Skin epidermis (tissue), 12 donors: Measurements from ENCODE around the gene TLCD5.

Experiments used
- H3K27ac ChIP-seq, 21 experiments: fragments of 200-600 bp; sonication (generic) in 11 of 21; one replicate each; pipeline ENCODE4 v1.5.0; 2020; ENCODE audit warnings: mild to moderate bottlenecking in 3 of 21, inconsistent platforms in 2 of 21, moderate library complexity in 2 of 21
- H3K4me3 ChIP-seq, 7 experiments: fragments of 200-600 bp; sonication (generic) in 2 of 7; one replicate each; pipeline ENCODE4 v1.5.0; 2020; ENCODE audit warnings: inconsistent platforms in 2 of 7, mild to moderate bottlenecking in 2 of 7, moderate library complexity in 1 of 7

TLCD5 gene

GRCh38 chr11:120324932-120325810 lies at the start of gene TLCD5:
TSS of gene TLCD5 (plus strand) at chr11:120325299. CDS start at chr11:120327442, 2,143 bp downstream.
- Histone ChIP-seq H3K27ac (peak within 1 kb of the TSS in 20 of 21 experiments; percentile 28 to 93 (median 78)), H3K4me3 (peak within 1 kb of the TSS; percentile 46 to 81 (median 71))

GRCh38 chr11:120279502-120279901 lies 45.6 kb upstream of the TLCD5 start:
- H3K4me3 ChIP-seq = no peak overlapping the region
- peak overlapping the region in 14 of 21 experiments; percentile 2 to 81 (median 38) for H3K27ac ChIP-seq

GRCh38 chr11:120280600-120281051 lies 44.5 kb upstream of the TLCD5 start:
- Histone ChIP-seq H3K4me3 (no peak overlapping the region), H3K27ac (peak overlapping the region in 17 of 21 experiments; percentile 2 to 81 (median 54))

- H3K4me3 ChIP-seq = no peak overlapping the region
- peak overlapping the region in 17 of 21 experiments; percentile 2 to 81 (median 54) for H3K27ac ChIP-seq
Measured at GRCh38 chr11:120281143-120281795, 43.8 kb upstream of the TLCD5 start.

- H3K27ac ChIP-seq = peak overlapping the region in 1 of 21 experiments; percentile 5
Measured at GRCh38 chr11:120283124-120283523, 42.0 kb upstream of the TLCD5 start.

DNA sequence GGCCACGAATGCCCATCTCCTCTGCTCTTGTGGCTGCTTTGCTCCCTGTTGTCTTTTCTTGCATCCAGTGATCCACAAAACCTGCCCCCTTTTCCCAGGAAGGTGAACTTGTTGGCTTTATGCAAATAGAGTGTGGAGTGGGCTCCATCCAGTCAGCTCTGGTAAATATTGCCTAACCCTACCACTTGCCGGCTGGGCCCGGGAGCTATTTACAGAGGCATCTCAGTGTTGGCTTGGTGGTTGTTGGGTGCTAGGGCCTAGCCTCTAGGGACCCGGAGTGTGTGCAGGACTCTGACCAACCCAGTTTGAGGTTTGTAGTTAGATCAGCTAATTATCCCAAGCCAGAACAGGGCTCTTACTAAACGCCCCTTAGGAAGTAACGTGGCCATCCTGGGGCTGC lies 40.8 kb upstream of the TLCD5 start:
- Histone ChIP-seq H3K27ac (no peak overlapping the region), H3K4me3 (no peak overlapping the region)

More at GRCh38 chr11:120283124-120283523, 42.0 kb upstream of the TLCD5 start:
- no peak overlapping the region for H3K4me3 ChIP-seq

GRCh38 chr11:120285256-120285655 lies 39.8 kb upstream of the TLCD5 start:
- Histone ChIP-seq H3K27ac (no peak overlapping the region), H3K4me3 (no peak overlapping the region)

GRCh38 chr11:120288021-120288420 lies 37.1 kb upstream of the TLCD5 start:
- H3K27ac ChIP-seq = no peak overlapping the region
- H3K4me3 ChIP-seq = no peak overlapping the region

DNA sequence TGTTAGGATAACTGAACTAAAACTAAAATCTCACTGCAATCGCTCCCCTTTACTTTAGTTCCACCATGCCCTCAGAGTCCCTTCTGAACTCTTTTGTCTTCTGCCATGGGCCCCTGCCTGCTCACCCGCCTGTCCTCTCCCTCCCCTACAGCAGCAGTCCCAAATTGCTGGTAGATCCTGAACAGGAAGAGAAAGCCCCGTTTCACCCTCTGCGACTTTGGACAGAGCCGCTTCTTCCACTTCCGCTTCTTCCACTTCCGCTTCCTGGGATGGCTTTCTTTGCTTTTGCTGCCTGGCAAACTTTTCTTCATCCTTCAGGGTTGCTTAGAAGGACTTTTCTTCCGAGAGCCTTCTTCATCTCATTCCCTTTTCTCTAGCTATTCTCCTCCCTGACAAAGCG lies 35.7 kb upstream of the TLCD5 start:
- no peak overlapping the region for H3K4me3 ChIP-seq
- no peak overlapping the region for H3K27ac ChIP-seq

DNA sequence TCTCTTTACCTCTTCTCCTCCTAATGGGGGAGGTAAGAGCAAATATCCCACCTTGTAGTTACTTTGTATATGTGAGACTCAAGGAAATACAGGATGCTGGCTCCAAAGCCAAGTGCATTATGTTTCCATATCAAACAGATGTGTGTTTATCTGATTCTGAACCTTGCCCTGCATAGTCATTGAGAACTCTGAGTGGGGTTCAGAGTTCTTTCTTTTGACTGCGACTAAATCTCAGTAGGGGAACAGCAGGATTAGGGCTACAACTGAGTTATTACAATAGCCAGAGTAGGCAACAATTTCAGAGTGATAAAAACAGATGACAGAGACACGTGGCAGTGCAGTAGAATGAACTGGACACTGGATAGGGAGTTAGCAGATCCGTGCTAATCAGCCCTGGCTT lies 34.1 kb upstream of the TLCD5 start:
- Histone ChIP-seq H3K4me3 (no peak overlapping the region), H3K27ac (peak overlapping the region in 1 of 21 experiments; percentile 17)

DNA sequence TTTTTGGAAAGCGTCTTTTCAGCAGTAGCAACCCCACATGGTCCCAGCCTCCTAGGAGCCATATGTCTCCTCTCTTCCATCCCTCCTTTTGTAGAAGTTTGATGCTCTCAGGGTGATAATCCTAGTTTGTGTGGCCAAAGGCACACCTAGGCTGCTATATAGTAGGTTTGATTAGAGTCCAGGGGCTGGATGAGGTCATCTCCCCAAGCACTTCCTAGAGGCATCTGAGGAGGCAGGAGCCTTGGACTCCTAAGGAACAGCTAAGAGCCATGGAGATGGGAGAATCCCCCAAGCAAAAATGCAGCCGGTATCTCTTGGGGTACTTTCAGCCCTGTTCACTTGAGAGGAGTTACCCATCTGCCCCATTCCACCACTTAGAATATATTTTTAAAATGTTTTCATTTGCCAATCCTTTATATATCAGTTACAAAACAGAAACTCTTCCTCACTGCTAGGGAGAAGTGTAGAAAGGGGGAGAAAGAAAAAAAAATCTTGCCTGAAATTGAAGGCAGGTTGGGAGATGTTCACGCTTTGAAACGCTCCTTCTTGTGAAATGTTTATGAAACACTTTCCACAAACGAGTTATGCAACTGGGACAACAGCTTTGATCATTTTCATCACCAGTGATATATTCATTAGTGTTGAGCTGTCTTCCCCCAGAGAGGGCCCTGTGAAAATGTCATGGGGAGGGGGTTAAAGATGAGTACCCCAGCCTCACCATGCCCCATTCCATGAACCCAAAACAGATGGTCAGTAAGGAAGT lies 31.9 kb upstream of the TLCD5 start:
- H3K27ac ChIP-seq = peak overlapping the region in 17 of 21 experiments; percentile 2 to 86 (median 61)

GRCh38 chr11:120294096-120294495 lies 31.0 kb upstream of the TLCD5 start:
- peak overlapping the region in 16 of 21 experiments; percentile 19 to 86 (median 58) for H3K27ac ChIP-seq
- H3K4me3 ChIP-seq = no peak overlapping the region

More for the DNA sequence above, 31.9 kb upstream of the TLCD5 start:
- H3K4me3 ChIP-seq = no peak overlapping the region

DNA sequence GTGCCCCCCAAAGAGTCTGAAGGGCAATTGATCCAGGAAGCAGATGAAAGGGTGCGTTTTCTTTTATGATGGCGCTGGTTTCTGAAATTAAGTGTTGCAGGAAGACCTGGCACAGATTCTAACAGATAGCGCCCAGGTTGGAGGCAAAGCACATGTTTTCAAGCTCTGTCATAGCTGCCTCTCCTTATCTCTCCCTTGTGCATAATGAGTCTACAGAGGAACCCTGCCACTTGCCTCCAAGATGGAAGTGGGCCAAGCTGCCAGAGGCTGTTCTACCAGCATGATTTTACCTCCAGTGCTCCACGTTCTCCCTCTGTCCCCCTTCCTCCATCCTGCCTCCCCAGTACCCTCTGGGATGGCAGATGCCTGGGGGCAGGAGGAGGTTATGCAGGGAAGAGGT lies 30.0 kb upstream of the TLCD5 start:
- Histone ChIP-seq H3K4me3 (no peak overlapping the region), H3K27ac (peak overlapping the region in 11 of 21 experiments; percentile 19 to 86 (median 73))

- H3K4me3 ChIP-seq = no peak overlapping the region
- no peak overlapping the region for H3K27ac ChIP-seq
Measured at GRCh38 chr11:120296554-120296953, 28.5 kb upstream of the TLCD5 start.

DNA sequence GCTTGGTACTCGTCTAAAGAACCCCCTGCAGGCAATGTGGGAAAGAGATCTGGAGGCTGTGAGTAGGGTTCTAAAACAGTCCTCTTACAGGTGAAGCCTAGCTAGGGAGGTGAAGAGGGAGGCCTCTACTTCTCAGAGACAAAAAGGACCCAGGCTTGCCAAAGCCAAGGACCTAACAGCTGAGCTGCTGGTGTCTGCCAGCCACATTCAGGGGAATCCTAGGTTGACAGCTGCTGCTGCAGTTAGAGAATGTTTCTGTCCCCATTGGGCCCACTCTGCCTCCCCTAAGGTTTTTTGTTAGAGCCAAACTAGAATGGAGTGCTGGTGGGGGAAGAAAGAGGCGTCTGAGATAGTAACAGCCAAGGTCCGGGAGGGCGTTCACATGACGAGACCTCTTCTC lies 26.6 kb upstream of the TLCD5 start:
- peak overlapping the region in 2 of 21 experiments; percentile 20 to 23 for H3K27ac ChIP-seq

DNA sequence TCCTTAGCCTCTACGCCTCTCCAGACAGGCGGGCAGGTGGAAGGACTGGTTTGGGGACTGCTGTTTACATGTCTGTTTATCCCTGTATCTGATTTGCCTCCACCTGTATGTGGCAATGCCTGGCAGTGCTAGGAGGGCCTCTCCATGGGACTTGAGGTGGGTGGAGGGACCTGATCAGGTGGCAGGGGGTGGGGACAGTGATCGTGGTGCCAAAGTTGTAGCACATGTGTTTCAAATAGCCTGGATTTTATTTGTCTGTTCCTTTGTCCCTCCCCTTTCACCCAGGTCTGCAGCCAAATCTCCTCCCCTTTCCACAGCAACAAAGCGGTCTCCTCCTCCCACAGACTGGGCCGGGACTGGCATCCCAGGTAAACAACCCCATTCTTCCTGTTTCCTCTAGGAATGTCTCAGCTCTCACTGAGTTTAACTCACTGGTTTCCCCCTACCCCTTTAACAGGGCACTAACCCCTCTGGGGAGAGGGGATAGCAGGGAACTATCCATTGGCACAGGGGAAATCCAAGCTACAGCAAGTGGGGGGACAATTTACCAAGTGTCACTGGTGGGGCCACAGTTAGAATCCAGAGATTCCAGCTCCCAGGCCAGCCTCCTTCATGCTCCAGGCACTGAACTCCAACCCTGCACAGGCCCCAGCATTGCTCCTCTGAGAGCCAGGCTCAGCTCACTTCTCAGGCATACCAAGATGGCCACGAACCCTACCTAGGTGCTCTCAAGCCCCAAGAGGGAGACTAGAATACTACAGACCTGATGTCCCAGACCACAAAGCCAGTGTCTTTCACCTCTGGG lies 22.9 kb upstream of the TLCD5 start:
- no peak overlapping the region for H3K4me3 ChIP-seq
- peak overlapping the region in 16 of 21 experiments; percentile 9 to 72 (median 59) for H3K27ac ChIP-seq

More for the DNA sequence above, 26.6 kb upstream of the TLCD5 start:
- H3K4me3 ChIP-seq = no peak overlapping the region

DNA sequence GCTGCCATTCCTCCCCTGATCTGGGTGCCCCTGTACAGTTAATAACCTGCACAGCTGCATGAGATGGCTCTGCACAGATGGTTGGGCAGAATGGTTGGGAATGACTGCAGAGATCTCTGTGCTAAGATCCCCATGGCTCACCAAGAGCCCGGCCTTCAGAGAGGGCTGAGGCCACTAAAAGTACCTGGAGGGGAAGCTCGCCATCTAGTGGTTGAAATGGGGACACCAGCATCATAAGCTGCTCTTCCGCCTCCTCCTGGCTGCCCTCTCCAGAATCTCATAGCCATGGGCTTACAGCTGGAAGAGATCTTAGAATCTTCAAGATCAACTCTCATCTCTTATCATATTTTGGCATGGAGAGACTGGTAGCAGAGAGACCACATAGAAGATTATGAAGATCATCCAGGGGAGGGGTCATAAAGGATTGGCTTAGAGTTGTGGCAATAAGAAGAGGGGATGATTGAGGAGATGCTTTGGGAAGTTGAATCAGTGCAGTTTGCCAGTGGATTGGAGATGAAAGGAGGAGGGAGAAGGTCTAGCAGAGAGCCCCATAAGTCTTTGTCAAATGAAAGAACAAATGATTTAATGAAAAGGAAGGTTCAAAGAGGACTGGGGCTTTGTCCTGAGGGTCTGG lies 22.0 kb upstream of the TLCD5 start:
- peak overlapping the region in 13 of 21 experiments; percentile 5 to 67 (median 54) for H3K27ac ChIP-seq
- no peak overlapping the region for H3K4me3 ChIP-seq

DNA sequence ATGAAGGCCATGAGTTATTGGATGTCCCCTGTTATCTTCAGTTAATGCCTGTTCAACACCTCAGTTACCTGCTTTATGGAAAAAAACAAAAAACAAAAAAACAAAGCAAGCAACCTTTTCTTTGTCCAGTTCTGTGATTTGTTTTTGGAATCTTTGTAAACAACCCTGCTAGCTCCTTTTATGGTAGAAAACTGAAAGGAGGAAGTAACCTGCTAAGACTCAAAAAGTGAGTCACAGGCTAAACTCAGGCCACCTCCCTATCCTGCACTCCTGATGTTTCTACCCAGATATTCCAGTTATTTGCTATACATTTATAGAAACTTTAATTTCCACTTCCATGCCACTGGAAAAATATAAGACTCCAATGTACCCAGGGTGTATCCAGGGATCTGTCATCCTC lies 20.6 kb upstream of the TLCD5 start:
- Histone ChIP-seq H3K27ac (peak overlapping the region in 6 of 21 experiments; percentile 21 to 54 (median 44)), H3K4me3 (no peak overlapping the region)
